PC-9 (cell line): ENCODE results near the gene HSD11B1. TPM values are rescaled to one million over a fixed set of nuclear protein-coding genes. Genes with fewer than 3 reads are reported as not detected.

Experiments used
- BruUV-seq: library from RNA; stranded (reverse); fragments of 400-500 nt; replicated peaks from 2 replicates; lab custom pipeline; 2021; lab: Mats Ljungman, UMichigan
- CTCF ChIA-PET: fragments of 300-600 bp; sonication (Branson Sonifier 250); formaldehyde crosslinking; loops from one replicate; lab custom pipeline; 2022; ENCODE audit warnings: antibody characterized with exemption; lab: Charles Lee
- POLR2A ChIA-PET: fragments of 300-600 bp; sonication (Branson Sonifier 250); formaldehyde crosslinking; loops from one replicate; lab custom pipeline; 2022; ENCODE audit warnings: antibody characterized with exemption; ENCODE audit not compliant: unreplicated experiment; lab: Charles Lee
- DNase-seq, 2 experiments: peaks; one replicate each; pipeline versions ENCODE4 v3.0.0 to v3.0.0-alpha.2; 2015 to 2022; ENCODE audit warnings: mixed read lengths in 1 of 2
- H2AFZ ChIP-seq: fragments of 200-600 bp; sonication (generic); 2 replicates; pipeline ENCODE4 v1.8.1; 2017; ENCODE audit warnings: antibody characterized with exemption
- H3F3A ChIP-seq: fragments of 200-600 bp; sonication (generic); 2 replicates; pipeline ENCODE4 v1.8.1; 2017; ENCODE audit warnings: antibody characterized with exemption, mild to moderate bottlenecking, low read depth; ENCODE audit not compliant: insufficient read depth
- H3K27ac ChIP-seq: fragments of 200-600 bp; sonication (generic); 2 replicates; pipeline ENCODE4 v1.6.1; 2016; ENCODE audit warnings: mixed run types
- H3K27me3 ChIP-seq: fragments of 200-600 bp; sonication (generic); 2 replicates; pipeline ENCODE4 v1.6.1; 2016; ENCODE audit warnings: low read depth, mixed run types; ENCODE audit not compliant: insufficient read depth
- H3K36me3 ChIP-seq: fragments of 200-600 bp; sonication (generic); 2 replicates; pipeline ENCODE4 v1.6.1; 2016; ENCODE audit warnings: low read depth, mixed run types
- H3K4me1 ChIP-seq: fragments of 200-600 bp; sonication (generic); replicated peaks from 2 replicates; pipeline ENCODE4 v1.6.1; 2016; ENCODE audit warnings: mixed run types; ENCODE audit not compliant: insufficient read depth
- H3K4me2 ChIP-seq: fragments of 200-600 bp; sonication (generic); 2 replicates; pipeline ENCODE4 v1.6.1; 2017; ENCODE audit warnings: mixed run types
- H3K4me3 ChIP-seq: fragments of 200-600 bp; sonication (generic); 2 replicates; pipeline ENCODE4 v1.6.1; 2016; ENCODE audit warnings: mixed run types
- H3K79me2 ChIP-seq: fragments of 200-600 bp; sonication (generic); 2 replicates; pipeline ENCODE4 v1.6.1; 2017; ENCODE audit warnings: low read depth, mixed run types
- H3K9me2 ChIP-seq: fragments of 200-600 bp; sonication (generic); 2 replicates; pipeline ENCODE4 v1.8.1; 2017; ENCODE audit warnings: mild to moderate bottlenecking; ENCODE audit not compliant: insufficient read depth
- H3K9me3 ChIP-seq: fragments of 200-600 bp; sonication (generic); 2 replicates; pipeline ENCODE4 v1.8.1; 2016; ENCODE audit warnings: low read depth; ENCODE audit not compliant: insufficient read depth
- H4K20me1 ChIP-seq: fragments of 200-600 bp; sonication (generic); 2 replicates; pipeline ENCODE4 v1.8.1; 2017; ENCODE audit not compliant: insufficient read depth
- CTCF ChIP-seq: fragments of 200-600 bp; sonication (generic); conservative IDR thresholded peaks from 2 replicates; pipeline ENCODE4 v1.6.1; 2017; ENCODE audit warnings: mixed run types, antibody characterized with exemption, mild to moderate bottlenecking, moderate library complexity
- EZH2 ChIP-seq: fragments of 200-600 bp; sonication (generic); IDR thresholded peaks from 2 replicates; pipeline ENCODE4 v1.8.0; 2017; ENCODE audit warnings: antibody characterized with exemption, low read depth
- intact Hi-C: fragments of 100-400 bp; cut with micrococcal nuclease; formaldehyde crosslinking; loops from one replicate; pipeline ENCODE4 v1.10.0; 2022; ENCODE audit not compliant: unreplicated experiment
- total RNA-seq: library from RNA; stranded (reverse); gene quantifications from 2 replicates; pipeline ENCODE4 v1.2.3, GENCODE V29; 2021

HSD11B1 gene
- total RNA-seq, 1 experiment from 2014 or later: not detected

- BruUV-seq: no TSS peak
- POLR2A ChIA-PET: no interaction called here
Observed at GRCh38 chr1:209733409-209734192, 29.0 kb downstream of the HSD11B1 start.

GRCh38 chr1:209736490-209737117 lies 32.0 kb downstream of the HSD11B1 start:
- TF ChIP-seq CTCF (no peak), EZH2 (no peak)
- H3K27me3 ChIP-seq: no peaks in the 10 kb centered on the region
- BruUV-seq: no TSS peak
- ChIA-PET CTCF (no interaction called here), POLR2A (no interaction called here)
- no peaks in the 10 kb centered on the region for H3K9me3 ChIP-seq
- no peak overlapping the region for H3K4me2 ChIP-seq
- no peaks in the 10 kb centered on the region for H4K20me1 ChIP-seq
- no peaks in the 10 kb centered on the region for H3K79me2 ChIP-seq
- no peak overlapping the region for H3K27ac ChIP-seq
- H3K4me3 ChIP-seq: no peak overlapping the region
- H3K9me2 ChIP-seq: no peaks in the 10 kb centered on the region
- H3K4me1 ChIP-seq: no peaks in the 10 kb centered on the region
- no peak overlapping the region for H2AFZ ChIP-seq
- intact Hi-C loops: no loop called here
- DNase-seq: no peak
- no peaks in the 10 kb centered on the region for H3F3A ChIP-seq
- no peaks in the 10 kb centered on the region for H3K36me3 ChIP-seq

More at GRCh38 chr1:209733409-209734192, 29.0 kb downstream of the HSD11B1 start:
- no peaks in the 10 kb centered on the region for H3K9me2 ChIP-seq
- H3K27ac ChIP-seq: no peak overlapping the region
- no peaks in the 10 kb centered on the region for H4K20me1 ChIP-seq
- no peak for DNase-seq
- H3K9me3 ChIP-seq: no peaks in the 10 kb centered on the region
- TF ChIP-seq CTCF (no peak), EZH2 (no peak)
- intact Hi-C loops: no loop called here
- H3K4me3 ChIP-seq: no peak overlapping the region
- no peaks in the 10 kb centered on the region for H3K36me3 ChIP-seq
- H3K4me1 ChIP-seq: no peaks in the 10 kb centered on the region
- H3K4me2 ChIP-seq: no peak overlapping the region
- CTCF ChIA-PET: no interaction called here
- H3K79me2 ChIP-seq: no peaks in the 10 kb centered on the region
- H2AFZ ChIP-seq: no peak overlapping the region
- H3F3A ChIP-seq: no peaks in the 10 kb centered on the region
- no peaks in the 10 kb centered on the region for H3K27me3 ChIP-seq

GRCh38 chr1:209737118-209737505 lies 32.5 kb downstream of the HSD11B1 start:
- POLR2A ChIA-PET: no interaction called here
- no peak overlapping the region for H3K4me2 ChIP-seq
- no peaks in the 10 kb centered on the region for H3K27me3 ChIP-seq
- CTCF ChIA-PET: no interaction called here
- H2AFZ ChIP-seq: no peak overlapping the region
- no peak overlapping the region for H3K4me3 ChIP-seq
- TF ChIP-seq EZH2: no peak
- no peak for TF ChIP-seq CTCF
- H3K9me2 ChIP-seq: no peaks in the 10 kb centered on the region
- no peak overlapping the region for H3K27ac ChIP-seq
- no peaks in the 10 kb centered on the region for H3K79me2 ChIP-seq
- H3K36me3 ChIP-seq: no peaks in the 10 kb centered on the region
- no TSS peak for BruUV-seq
- H3F3A ChIP-seq: no peaks in the 10 kb centered on the region
- no peaks in the 10 kb centered on the region for H3K4me1 ChIP-seq
- no peaks in the 10 kb centered on the region for H4K20me1 ChIP-seq
- DNase-seq: no peak
- intact Hi-C loops: no loop called here
- H3K9me3 ChIP-seq: no peaks in the 10 kb centered on the region
